ENCODE data around the gene GPR55.

DNA sequence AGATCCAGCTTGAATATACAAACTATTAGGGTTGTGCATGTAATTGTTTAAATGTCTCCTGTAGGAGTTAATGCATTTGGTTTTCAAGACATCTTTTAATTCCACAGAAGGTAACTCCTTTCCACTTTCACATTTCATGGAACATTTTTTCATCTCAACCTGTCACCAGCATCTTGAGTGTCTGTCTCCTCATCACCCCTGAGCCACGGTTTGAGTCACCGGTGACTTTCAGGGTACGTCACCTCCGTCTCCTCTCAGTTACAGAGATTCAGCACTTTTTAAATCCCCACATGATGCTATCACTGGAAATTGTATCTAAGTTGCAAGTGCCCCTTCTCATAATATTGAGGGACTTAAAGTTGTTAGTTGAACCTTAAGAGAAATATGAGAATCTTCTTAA lies 25.3 kb downstream of the GPR55 start:
- TF ChIP-seq ZFP37 (tag by site-specific recombination; IDR thresholded peaks at IDR 0.05): no peak
- TF ChIP-seq, protein P1, sequence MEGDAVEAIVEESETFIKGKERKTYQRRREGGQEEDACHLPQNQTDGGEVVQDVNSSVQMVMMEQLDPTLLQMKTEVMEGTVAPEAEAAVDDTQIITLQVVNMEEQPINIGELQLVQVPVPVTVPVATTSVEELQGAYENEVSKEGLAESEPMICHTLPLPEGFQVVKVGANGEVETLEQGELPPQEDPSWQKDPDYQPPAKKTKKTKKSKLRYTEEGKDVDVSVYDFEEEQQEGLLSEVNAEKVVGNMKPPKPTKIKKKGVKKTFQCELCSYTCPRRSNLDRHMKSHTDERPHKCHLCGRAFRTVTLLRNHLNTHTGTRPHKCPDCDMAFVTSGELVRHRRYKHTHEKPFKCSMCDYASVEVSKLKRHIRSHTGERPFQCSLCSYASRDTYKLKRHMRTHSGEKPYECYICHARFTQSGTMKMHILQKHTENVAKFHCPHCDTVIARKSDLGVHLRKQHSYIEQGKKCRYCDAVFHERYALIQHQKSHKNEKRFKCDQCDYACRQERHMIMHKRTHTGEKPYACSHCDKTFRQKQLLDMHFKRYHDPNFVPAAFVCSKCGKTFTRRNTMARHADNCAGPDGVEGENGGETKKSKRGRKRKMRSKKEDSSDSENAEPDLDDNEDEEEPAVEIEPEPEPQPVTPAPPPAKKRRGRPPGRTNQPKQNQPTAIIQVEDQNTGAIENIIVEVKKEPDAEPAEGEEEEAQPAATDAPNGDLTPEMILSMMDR (tag by site-specific recombination; IDR thresholded peaks at IDR 0.05): no peak
- TF ChIP-seq ZNF777 (tag by site-specific recombination; IDR thresholded peaks at IDR 0.05; ENCODE audit: borderline replicate concordance): no peak
- no peak for TF ChIP-seq SALL2 (tag by site-specific recombination; IDR thresholded peaks at IDR 0.05; ENCODE audit: borderline replicate concordance)
